ENCODE results near the gene GALNT12.

GALNT12 gene

GRCh38 chr9:98855592-98855991 is 48.1 kb downstream of the GALNT12 start:
- DNase-seq (ENCODE audit: insufficient read length, low spot score) = no peak
- no peak for FAIRE-seq

- DNase-seq (ENCODE audit: insufficient read length, low spot score) (no peak), FAIRE-seq (no peak)
These were observed 49.5 kb downstream of the GALNT12 start for GRCh38 chr9:98856982-98857381.

GRCh38 chr9:98859941-98860340 is 52.5 kb downstream of the GALNT12 start:
- FAIRE-seq (no peak), DNase-seq (ENCODE audit: insufficient read length, low spot score) (no peak)

- FAIRE-seq (no peak), DNase-seq (ENCODE audit: insufficient read length, low spot score) (no peak)
These were observed 53.4 kb downstream of the GALNT12 start for GRCh38 chr9:98860871-98861293.

GRCh38 chr9:98861781-98862504 is 54.5 kb downstream of the GALNT12 start:
- no peak for FAIRE-seq
- no peak for DNase-seq (ENCODE audit: insufficient read length, low spot score)

GRCh38 chr9:98862936-98863335 is 55.5 kb downstream of the GALNT12 start:
- DNase-seq (ENCODE audit: insufficient read length, low spot score) = no peak

GRCh38 chr9:98864281-98865174 is 57.1 kb downstream of the GALNT12 start:
- FAIRE-seq = no peak

More at GRCh38 chr9:98862936-98863335, 55.5 kb downstream of the GALNT12 start:
- no peak for FAIRE-seq

GRCh38 chr9:98865284-98865875 is 57.9 kb downstream of the GALNT12 start:
- FAIRE-seq (no peak), DNase-seq (ENCODE audit: insufficient read length, low spot score) (no peak)

More at GRCh38 chr9:98864281-98865174, 57.1 kb downstream of the GALNT12 start:
- DNase-seq (ENCODE audit: insufficient read length, low spot score) = no peak

- no peak for FAIRE-seq
- DNase-seq (ENCODE audit: insufficient read length, low spot score) = no peak
These were observed 59.1 kb downstream of the GALNT12 start for GRCh38 chr9:98866435-98867102.

GRCh38 chr9:98867103-98867428 is 59.6 kb downstream of the GALNT12 start:
- FAIRE-seq = no peak
- no peak for DNase-seq (ENCODE audit: insufficient read length, low spot score)

GRCh38 chr9:98867429-98868168 is 60.1 kb downstream of the GALNT12 start:
- no peak for DNase-seq (ENCODE audit: insufficient read length, low spot score)
- FAIRE-seq = no peak

- no peak for FAIRE-seq
These were observed 61.7 kb downstream of the GALNT12 start for GRCh38 chr9:98869078-98869745.

GRCh38 chr9:98869866-98870265 is 62.4 kb downstream of the GALNT12 start:
- no peak for DNase-seq (ENCODE audit: insufficient read length, low spot score)
- FAIRE-seq = no peak

More at GRCh38 chr9:98869078-98869745, 61.7 kb downstream of the GALNT12 start:
- DNase-seq (ENCODE audit: insufficient read length, low spot score) = no peak

- DNase-seq (ENCODE audit: insufficient read length, low spot score) = no peak
- FAIRE-seq = no peak
These were observed 63.5 kb downstream of the GALNT12 start for GRCh38 chr9:98870782-98871557.

- FAIRE-seq (no peak), DNase-seq (ENCODE audit: insufficient read length, low spot score) (no peak)
These were observed 64.1 kb downstream of the GALNT12 start for GRCh38 chr9:98871558-98872065.

- DNase-seq (ENCODE audit: insufficient read length, low spot score) (no peak), FAIRE-seq (no peak)
These were observed 66.1 kb downstream of the GALNT12 start for GRCh38 chr9:98873526-98873925.

GRCh38 chr9:98873951-98874371 is 66.5 kb downstream of the GALNT12 start:
- DNase-seq (ENCODE audit: insufficient read length, low spot score) = no peak
- FAIRE-seq = no peak

- no peak for FAIRE-seq
These were observed 67.3 kb downstream of the GALNT12 start for GRCh38 chr9:98874721-98875255.

More at GRCh38 chr9:98874721-98875255, 67.3 kb downstream of the GALNT12 start:
- DNase-seq (ENCODE audit: insufficient read length, low spot score) = no peak
